Fibroblast of lung (primary cell): ENCODE data around the gene SERAC1. TPM values are rescaled to one million over a fixed set of nuclear protein-coding genes. Genes with fewer than 3 reads are reported as not detected.

ENCODE experiments used
- DNase-seq, 2 donors: peaks; one replicate each; pipeline versions ENCODE4 v3.0.0 to v3.0.0-alpha.2; 2010; ENCODE audit warnings: low read depth in 2 of 2
- H2AFZ ChIP-seq: 2 replicates; pipeline ENCODE4 v1.5.1; 2012; ENCODE audit warnings: low read length, control low read depth, inconsistent platforms
- H3K27ac ChIP-seq: 2 replicates; pipeline ENCODE4 v1.5.1; 2011; ENCODE audit warnings: low read length, control low read depth; ENCODE audit not compliant: insufficient read depth
- H3K27me3 ChIP-seq: 2 replicates; pipeline ENCODE4 v1.5.1; 2011; ENCODE audit warnings: mild to moderate bottlenecking, low read length; ENCODE audit not compliant: control insufficient read depth, insufficient read depth
- H3K36me3 ChIP-seq: 2 replicates; pipeline ENCODE4 v1.5.1; 2011; ENCODE audit warnings: low read length; ENCODE audit not compliant: control insufficient read depth, insufficient read depth
- H3K4me1 ChIP-seq: 2 replicates; pipeline ENCODE4 v1.5.1; 2011; ENCODE audit warnings: low read length; ENCODE audit not compliant: control insufficient read depth, insufficient read depth; ENCODE audit errors: extremely low read depth
- H3K4me2 ChIP-seq: 2 replicates; pipeline ENCODE4 v1.5.1; 2011; ENCODE audit warnings: low read length, control low read depth; ENCODE audit not compliant: insufficient read depth; ENCODE audit errors: extremely low read depth
- H3K4me3 ChIP-seq, 4 experiments: fragments of 200-600 bp in 1 of 4; sonication (generic) in 1 of 4; replicated peaks in 1 of 4; 2 replicates each; pipeline ENCODE4 v1.5.1; 2011 to 2016; ENCODE audit warnings: low read length in 4 of 4, low read depth in 3 of 4, mild to moderate bottlenecking in 3 of 4, control low read depth in 2 of 4, inconsistent platforms in 1 of 4, mixed read lengths in 1 of 4; ENCODE audit not compliant: insufficient read depth in 1 of 4; ENCODE audit errors: control extremely low read depth in 1 of 4
- H3K79me2 ChIP-seq: 2 replicates; pipeline ENCODE4 v1.5.1; 2012; ENCODE audit warnings: mild to moderate bottlenecking, low read length, inconsistent platforms; ENCODE audit not compliant: control insufficient read depth, insufficient read depth
- H3K9ac ChIP-seq: 2 replicates; pipeline ENCODE4 v1.5.1; 2011; ENCODE audit warnings: mild to moderate bottlenecking, low read length, control low read depth; ENCODE audit not compliant: insufficient read depth
- H3K9me3 ChIP-seq: 2 replicates; pipeline ENCODE4 v1.5.1; 2012; ENCODE audit warnings: low read depth, low read length; ENCODE audit not compliant: control insufficient read depth, insufficient read depth
- H4K20me1 ChIP-seq: 2 replicates; pipeline ENCODE4 v1.5.1; 2011; ENCODE audit warnings: low read length; ENCODE audit not compliant: control insufficient read depth, insufficient read depth; ENCODE audit errors: extremely low read depth
- EZH2 ChIP-seq: IDR thresholded peaks from 2 replicates; pipeline ENCODE4 v1.5.1; 2012; ENCODE audit warnings: low read length, control low read depth, mild to moderate bottlenecking; ENCODE audit errors: missing control alignments
- polyA plus RNA-seq, 2 donors: library from polyadenylated mRNA; depleted of rRNA in 1 of 2; stranded (reverse) in 1 of 2; unstranded in 1 of 2; fragments of >200 nt; gene quantifications; 2 replicates each; pipeline ENCODE4 v1.2.1, GENCODE V29; 2011 to 2012; ENCODE audit warnings: missing spikeins in 1 of 2
- total RNA-seq: library from RNA; depleted of rRNA; stranded (reverse); fragments of >200 nt; gene quantifications from 2 replicates; pipeline ENCODE4 v1.2.1, GENCODE V29; 2014
- TF ChIP-seq, protein P1 (sequence below), 2 donors: IDR thresholded peaks in 1 of 2; conservative IDR thresholded peaks in 1 of 2; 1 replicate in 1 of 2; 2 replicates in 1 of 2; pipeline ENCODE4 v1.5.1; 2011 to 2012; ENCODE audit warnings: low read length in 2 of 2, control low read depth in 1 of 2, inconsistent platforms in 1 of 2, low read depth in 1 of 2, mild to moderate bottlenecking in 1 of 2

SERAC1 gene
- total and polyA plus RNA-seq, 2 donors (not counting 1 experiment from before 2014, with no cell fraction given): 21.3 to 37.7 TPM

DNA sequence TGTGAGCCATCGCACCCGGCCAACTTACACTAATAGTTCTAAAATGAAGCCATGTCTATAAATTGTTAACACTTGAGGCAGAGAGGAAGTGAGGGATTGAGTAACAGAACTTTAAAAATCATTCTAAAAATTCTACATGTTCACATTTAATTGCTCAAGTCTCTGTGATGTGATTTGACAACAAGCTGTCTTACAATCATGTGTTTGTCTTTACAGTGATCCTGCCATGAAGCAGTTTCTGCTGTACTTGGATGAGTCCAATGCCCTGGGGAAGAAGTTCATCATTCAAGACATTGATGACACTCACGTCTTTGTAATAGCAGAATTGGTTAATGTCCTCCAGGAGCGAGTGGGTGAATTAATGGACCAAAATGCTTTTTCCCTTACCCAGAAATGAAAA lies 23.7 kb upstream of the SERAC1 start:
- DNase-seq: no peak
- H3K9me3 ChIP-seq: no peaks in the 10 kb centered on the region
- no peak for TF ChIP-seq EZH2
- TF ChIP-seq, protein P1, sequence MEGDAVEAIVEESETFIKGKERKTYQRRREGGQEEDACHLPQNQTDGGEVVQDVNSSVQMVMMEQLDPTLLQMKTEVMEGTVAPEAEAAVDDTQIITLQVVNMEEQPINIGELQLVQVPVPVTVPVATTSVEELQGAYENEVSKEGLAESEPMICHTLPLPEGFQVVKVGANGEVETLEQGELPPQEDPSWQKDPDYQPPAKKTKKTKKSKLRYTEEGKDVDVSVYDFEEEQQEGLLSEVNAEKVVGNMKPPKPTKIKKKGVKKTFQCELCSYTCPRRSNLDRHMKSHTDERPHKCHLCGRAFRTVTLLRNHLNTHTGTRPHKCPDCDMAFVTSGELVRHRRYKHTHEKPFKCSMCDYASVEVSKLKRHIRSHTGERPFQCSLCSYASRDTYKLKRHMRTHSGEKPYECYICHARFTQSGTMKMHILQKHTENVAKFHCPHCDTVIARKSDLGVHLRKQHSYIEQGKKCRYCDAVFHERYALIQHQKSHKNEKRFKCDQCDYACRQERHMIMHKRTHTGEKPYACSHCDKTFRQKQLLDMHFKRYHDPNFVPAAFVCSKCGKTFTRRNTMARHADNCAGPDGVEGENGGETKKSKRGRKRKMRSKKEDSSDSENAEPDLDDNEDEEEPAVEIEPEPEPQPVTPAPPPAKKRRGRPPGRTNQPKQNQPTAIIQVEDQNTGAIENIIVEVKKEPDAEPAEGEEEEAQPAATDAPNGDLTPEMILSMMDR (conservative IDR thresholded peaks at IDR 0.05 in 1 of 2, IDR thresholded peaks at IDR 0.05 in 1 of 2; ENCODE audit: low read depth in 1 of 2, low read length in 2 of 2): no peak
- no peak overlapping the region for H2AFZ ChIP-seq
- H3K4me2 ChIP-seq: no peak overlapping the region
- no peak overlapping the region for H3K9ac ChIP-seq
- H3K36me3 ChIP-seq: peaks cover 1% of the 10 kb centered on the region
- H3K4me3 ChIP-seq: no peak overlapping the region
- no peaks in the 10 kb centered on the region for H4K20me1 ChIP-seq
- H3K27ac ChIP-seq: no peak overlapping the region
- no peaks in the 10 kb centered on the region for H3K4me1 ChIP-seq
- no peaks in the 10 kb centered on the region for H3K27me3 ChIP-seq
- H3K79me2 ChIP-seq: no peaks in the 10 kb centered on the region

DNA sequence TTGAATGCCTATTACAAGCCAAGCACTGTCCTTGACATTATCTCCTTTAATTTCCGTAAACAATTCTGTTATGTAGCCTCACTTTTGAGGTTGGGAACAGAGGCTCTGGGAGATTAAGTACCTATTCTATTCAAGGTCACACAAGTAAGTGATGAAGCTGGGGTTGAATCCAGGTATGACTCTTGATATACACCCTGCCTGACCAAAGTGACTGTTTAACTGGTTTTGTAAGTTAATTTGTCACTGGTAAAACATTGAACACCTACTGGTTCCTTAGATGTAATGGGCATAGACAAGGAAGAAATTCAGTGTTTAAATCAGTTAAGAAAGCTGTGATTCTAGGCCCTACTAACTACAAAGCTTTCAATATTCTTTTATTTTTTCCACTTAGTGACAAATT lies 23.0 kb upstream of the SERAC1 start:
- no peak overlapping the region for H3K4me3 ChIP-seq
- no peaks in the 10 kb centered on the region for H3K27me3 ChIP-seq
- no peaks in the 10 kb centered on the region for H3K9me3 ChIP-seq
- no peaks in the 10 kb centered on the region for H4K20me1 ChIP-seq
- no peak overlapping the region for H2AFZ ChIP-seq
- DNase-seq: no peak
- no peaks in the 10 kb centered on the region for H3K4me1 ChIP-seq
- H3K79me2 ChIP-seq: no peaks in the 10 kb centered on the region
- no peak overlapping the region for H3K27ac ChIP-seq
- H3K36me3 ChIP-seq: peaks cover 1% of the 10 kb centered on the region
- TF ChIP-seq EZH2: no peak
- TF ChIP-seq, protein P1 (conservative IDR thresholded peaks at IDR 0.05 in 1 of 2, IDR thresholded peaks at IDR 0.05 in 1 of 2; ENCODE audit: low read depth in 1 of 2, low read length in 2 of 2): no peak
- no peak overlapping the region for H3K9ac ChIP-seq
- no peak overlapping the region for H3K4me2 ChIP-seq

DNA sequence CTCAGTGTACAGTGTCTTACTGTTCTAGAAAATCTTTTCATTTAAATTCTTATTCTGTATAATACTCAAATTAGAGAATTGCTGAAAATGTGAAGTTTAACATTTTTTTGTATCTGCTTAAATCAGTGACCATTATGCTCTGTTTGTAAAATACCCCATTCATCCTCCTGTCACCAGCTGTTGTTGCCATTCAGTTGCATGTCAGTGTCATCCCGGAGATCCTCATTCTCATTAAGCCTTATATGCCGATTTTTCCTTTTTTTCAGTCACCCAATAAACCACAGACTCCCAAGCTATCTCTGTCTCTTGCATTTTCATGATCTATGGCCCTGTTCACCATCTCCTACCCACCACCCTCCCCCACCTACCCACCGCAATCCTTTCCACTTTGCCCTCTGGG lies 20.5 kb upstream of the SERAC1 start:
- H3K4me3 ChIP-seq: no peak overlapping the region
- no peaks in the 10 kb centered on the region for H3K4me1 ChIP-seq
- H3K9me3 ChIP-seq: no peaks in the 10 kb centered on the region
- no peaks in the 10 kb centered on the region for H4K20me1 ChIP-seq
- TF ChIP-seq, protein P1 (conservative IDR thresholded peaks at IDR 0.05 in 1 of 2, IDR thresholded peaks at IDR 0.05 in 1 of 2; ENCODE audit: low read depth in 1 of 2, low read length in 2 of 2): no peak
- TF ChIP-seq EZH2: no peak
- no peak overlapping the region for H2AFZ ChIP-seq
- DNase-seq: no peak
- H3K4me2 ChIP-seq: no peak overlapping the region
- no peaks in the 10 kb centered on the region for H3K27me3 ChIP-seq
- peaks cover 1% of the 10 kb centered on the region for H3K36me3 ChIP-seq
- no peak overlapping the region for H3K27ac ChIP-seq
- H3K9ac ChIP-seq: no peak overlapping the region
- H3K79me2 ChIP-seq: no peaks in the 10 kb centered on the region
